Liver (tissue), 3 donors: ENCODE data around the gene DNAJB6.

Experiments used
- HNF4G ChIP-seq: IDR thresholded peaks from 2 replicates; pipeline ENCODE4 v1.6.1; 2016; ENCODE audit warnings: antibody characterized with exemption
- TAF1 ChIP-seq: conservative IDR thresholded peaks from 2 replicates; pipeline ENCODE4 v1.6.1; 2016; ENCODE audit warnings: antibody characterized with exemption, mild to moderate bottlenecking
- TF ChIP-seq, protein P1 (sequence below): IDR thresholded peaks from 2 replicates; pipeline ENCODE4 v1.6.1; 2016; ENCODE audit warnings: antibody characterized with exemption, mild to moderate bottlenecking
- TF ChIP-seq, protein P2 (sequence below): fragments of 150-350 bp; IDR thresholded peaks from 2 replicates; pipeline ENCODE4 v1.5.1; 2017; ENCODE audit warnings: improper control_type of control experiment, low read depth, low read length; ENCODE audit not compliant: missing input control
- donor health status: healthy.
- donor health status: healthy.

DNA sequence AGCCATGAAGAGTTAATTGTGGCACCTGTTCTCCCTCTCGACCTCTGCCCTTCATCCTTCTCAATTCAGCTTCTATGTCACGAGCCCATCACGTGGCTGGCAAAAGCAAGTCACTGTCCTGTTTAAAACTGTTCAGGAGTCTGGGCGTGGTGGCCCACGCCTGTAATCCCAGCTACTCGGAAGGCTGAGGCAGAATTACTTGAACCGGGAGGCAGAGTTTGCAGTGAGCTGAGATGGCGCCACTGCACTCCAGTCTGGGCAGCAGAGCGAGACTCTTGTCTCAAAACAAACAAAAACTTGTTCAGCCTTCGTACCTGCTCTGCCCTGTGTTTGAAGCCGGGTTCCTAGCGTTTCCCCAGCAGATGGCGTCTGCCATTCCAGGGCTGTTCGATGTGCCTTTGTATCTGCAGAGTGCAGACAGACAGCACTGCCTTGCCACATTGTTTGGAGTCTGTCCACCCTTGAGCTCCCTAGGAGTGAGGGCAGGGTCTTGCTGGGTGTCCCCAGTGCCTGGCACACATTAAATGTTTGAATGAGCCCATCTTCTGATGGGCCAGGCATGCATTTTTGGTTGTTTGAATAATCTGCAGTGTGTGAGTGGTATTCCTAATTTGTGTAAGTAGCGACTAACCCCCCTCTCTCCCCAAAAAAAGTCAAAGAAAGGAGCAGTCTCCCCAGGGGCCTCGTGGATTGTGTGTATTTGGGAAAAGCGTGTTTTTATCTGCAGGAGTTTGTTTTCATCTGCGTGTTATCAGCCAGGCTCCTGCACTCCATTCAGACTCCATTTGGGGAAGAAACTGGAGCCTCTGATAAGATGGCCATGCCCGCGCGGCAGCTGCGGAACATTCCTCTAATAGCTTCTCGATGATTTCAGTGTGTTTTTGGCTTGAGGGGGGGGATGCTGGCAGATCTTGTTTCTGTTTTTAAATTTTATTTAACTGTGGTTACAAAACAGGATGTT, 61.2 kb downstream of the DNAJB6 start:
- TF ChIP-seq, protein P1, sequence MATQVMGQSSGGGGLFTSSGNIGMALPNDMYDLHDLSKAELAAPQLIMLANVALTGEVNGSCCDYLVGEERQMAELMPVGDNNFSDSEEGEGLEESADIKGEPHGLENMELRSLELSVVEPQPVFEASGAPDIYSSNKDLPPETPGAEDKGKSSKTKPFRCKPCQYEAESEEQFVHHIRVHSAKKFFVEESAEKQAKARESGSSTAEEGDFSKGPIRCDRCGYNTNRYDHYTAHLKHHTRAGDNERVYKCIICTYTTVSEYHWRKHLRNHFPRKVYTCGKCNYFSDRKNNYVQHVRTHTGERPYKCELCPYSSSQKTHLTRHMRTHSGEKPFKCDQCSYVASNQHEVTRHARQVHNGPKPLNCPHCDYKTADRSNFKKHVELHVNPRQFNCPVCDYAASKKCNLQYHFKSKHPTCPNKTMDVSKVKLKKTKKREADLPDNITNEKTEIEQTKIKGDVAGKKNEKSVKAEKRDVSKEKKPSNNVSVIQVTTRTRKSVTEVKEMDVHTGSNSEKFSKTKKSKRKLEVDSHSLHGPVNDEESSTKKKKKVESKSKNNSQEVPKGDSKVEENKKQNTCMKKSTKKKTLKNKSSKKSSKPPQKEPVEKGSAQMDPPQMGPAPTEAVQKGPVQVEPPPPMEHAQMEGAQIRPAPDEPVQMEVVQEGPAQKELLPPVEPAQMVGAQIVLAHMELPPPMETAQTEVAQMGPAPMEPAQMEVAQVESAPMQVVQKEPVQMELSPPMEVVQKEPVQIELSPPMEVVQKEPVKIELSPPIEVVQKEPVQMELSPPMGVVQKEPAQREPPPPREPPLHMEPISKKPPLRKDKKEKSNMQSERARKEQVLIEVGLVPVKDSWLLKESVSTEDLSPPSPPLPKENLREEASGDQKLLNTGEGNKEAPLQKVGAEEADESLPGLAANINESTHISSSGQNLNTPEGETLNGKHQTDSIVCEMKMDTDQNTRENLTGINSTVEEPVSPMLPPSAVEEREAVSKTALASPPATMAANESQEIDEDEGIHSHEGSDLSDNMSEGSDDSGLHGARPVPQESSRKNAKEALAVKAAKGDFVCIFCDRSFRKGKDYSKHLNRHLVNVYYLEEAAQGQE: no peak
- TF ChIP-seq HNF4G (no peak), TAF1 (no peak)
- TF ChIP-seq, protein P2, sequence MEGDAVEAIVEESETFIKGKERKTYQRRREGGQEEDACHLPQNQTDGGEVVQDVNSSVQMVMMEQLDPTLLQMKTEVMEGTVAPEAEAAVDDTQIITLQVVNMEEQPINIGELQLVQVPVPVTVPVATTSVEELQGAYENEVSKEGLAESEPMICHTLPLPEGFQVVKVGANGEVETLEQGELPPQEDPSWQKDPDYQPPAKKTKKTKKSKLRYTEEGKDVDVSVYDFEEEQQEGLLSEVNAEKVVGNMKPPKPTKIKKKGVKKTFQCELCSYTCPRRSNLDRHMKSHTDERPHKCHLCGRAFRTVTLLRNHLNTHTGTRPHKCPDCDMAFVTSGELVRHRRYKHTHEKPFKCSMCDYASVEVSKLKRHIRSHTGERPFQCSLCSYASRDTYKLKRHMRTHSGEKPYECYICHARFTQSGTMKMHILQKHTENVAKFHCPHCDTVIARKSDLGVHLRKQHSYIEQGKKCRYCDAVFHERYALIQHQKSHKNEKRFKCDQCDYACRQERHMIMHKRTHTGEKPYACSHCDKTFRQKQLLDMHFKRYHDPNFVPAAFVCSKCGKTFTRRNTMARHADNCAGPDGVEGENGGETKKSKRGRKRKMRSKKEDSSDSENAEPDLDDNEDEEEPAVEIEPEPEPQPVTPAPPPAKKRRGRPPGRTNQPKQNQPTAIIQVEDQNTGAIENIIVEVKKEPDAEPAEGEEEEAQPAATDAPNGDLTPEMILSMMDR: peak; percentile 12
